GM19238 (cell line): Measurements from ENCODE around the gene PAWR.
A peak's percentile ranks its signal among the peaks of the same experiment; 100 is the strongest.

Experiments used
- DNase-seq: peaks from one replicate; pipeline ENCODE4 v3.0.0; 2011; ENCODE audit warnings: low spot score; ENCODE audit not compliant: insufficient read length

The PAWR gene

DNA sequence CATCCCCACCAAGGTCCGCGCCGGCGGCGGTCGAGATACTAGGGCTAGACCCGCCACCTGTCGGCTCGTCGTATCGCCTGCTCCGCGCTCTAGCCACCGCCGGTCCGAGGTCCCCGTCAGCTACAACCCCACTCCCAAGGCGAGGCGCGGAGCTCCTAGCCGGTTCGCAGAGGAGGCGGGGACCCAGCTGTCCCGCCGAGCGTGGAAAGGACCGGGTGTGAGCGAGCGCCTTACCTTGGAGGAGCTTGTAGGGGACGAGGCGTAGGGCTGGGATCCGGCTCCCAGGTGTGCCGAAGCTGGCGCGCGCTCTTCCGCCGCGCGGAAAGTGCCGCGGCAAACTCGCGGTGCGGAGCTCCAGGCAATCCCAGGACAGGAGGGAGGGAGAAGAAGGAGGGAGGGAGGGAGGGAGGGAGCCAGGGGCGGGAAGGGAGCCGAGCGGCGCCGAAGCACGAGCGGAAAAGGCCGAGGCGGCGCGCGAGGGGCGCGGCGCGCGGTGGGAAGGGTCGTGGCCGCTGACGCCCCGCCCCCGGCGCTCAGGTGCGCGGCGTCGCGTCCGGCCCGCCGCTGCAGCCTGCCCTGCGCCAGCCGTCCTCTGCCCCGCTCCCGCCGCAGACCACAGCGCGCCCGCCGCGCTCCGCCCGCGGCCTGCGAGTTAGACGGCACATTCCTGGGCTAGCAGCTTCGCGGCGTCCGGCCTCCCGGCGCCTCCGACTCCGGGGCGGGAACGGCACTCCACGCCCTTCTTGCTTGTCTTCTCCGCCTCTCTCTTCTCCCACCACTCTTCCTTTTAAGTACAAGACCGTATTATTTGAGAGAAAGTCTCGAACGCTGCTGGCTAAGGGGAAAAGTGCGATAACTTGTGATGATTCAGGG, at the start of gene PAWR:
Gene PAWR (minus strand): TSS at position 327 of the 873 bp plus-strand sequence. CDS start 720 bp downstream, outside the sequence.
- peak; percentile 76 for DNase-seq

GRCh38 chr12:79737875-79738718, 47.3 kb upstream of the PAWR start:
- peak; percentile 7 for DNase-seq

GRCh38 chr12:79732638-79733037, 41.9 kb upstream of the PAWR start:
- no peak for DNase-seq

GRCh38 chr12:79725987-79726386, 35.2 kb upstream of the PAWR start:
- DNase-seq, result no peak

- DNase-seq, result no peak
These were observed 26.2 kb upstream of the PAWR start for GRCh38 chr12:79717006-79717405.

GRCh38 chr12:79715308-79715707, 24.5 kb upstream of the PAWR start:
- no peak for DNase-seq

DNA sequence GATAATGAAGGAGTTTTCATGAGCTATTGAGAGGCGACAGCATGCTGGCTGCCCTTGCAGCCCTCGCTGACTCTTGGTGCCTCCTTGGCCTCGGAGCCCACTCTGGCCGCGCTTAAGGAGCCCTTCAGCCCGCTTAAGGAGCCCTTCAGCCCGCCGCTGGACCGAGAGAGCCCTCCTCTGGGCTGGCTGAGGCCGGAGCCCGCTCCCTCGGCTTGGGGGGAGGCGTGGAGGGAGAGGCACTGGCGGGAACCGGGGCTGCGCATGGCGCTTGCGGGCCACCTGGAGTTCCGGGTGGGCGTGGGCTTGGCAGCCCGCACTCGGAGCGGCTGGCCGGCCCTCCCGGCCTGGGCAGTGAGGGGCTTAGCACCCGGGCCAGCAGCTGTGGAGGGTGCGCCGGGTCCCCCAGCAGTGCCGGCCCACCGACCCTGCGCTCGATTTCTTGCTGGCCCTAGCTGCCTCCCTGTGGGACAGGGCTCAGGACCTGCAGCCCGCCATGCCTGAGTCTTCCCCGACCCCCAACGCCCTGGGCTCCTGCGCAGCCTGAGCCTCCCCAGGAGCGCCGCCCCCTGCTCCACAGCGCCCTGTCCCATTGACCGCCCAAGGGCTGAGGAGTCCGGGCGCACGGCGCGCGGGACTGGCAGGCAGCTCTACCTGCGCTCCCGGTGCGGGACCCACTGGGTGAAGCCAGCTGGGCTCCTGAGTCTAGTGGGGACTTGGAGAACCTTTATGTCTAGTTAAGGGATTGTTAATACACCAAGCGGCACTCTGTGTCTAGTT, 20.1 kb upstream of the PAWR start:
- DNase-seq, result no peak

GRCh38 chr12:79707830-79708229, 17.1 kb upstream of the PAWR start:
- DNase-seq, result no peak

DNA sequence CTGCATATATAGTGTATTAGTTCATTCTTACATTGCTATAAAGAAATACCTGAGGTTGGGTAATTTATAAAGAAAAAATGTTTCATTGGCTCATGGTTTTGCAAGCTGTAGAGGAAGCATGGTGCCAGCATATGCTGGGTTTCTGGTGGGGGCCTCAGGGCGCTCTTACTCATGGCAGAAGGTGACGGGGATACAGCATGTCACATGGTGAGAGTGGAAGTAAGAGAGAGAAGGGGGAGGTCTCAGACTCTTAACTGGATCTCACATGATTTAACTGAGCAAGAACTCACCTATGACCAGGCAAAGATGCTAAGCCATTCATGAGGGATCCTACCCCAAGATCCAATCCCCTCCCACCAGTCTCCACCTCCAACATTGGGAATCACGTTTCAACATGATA, 15.9 kb upstream of the PAWR start:
- DNase-seq, result no peak

DNA sequence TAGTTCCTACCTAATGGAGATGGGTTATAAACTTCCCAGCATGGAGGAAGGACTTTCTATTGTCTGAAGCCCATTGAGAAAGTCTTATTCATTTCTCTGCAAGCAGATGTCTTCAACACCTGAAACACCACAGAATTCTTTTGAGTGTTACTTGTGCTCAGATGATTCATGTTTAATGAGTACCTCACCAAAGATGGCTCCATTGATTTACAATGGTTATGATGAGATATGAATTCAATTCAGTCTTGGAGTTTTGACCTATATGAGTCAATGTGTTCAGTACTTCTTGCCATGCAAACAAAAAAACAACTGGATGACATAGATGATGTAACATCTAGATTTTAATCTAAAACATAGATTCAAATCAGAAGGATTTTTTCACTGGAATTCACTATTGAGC, 15.4 kb upstream of the PAWR start:
- DNase-seq, result no peak

GRCh38 chr12:79698966-79699365, 8.2 kb upstream of the PAWR start:
- no peak for DNase-seq

DNA sequence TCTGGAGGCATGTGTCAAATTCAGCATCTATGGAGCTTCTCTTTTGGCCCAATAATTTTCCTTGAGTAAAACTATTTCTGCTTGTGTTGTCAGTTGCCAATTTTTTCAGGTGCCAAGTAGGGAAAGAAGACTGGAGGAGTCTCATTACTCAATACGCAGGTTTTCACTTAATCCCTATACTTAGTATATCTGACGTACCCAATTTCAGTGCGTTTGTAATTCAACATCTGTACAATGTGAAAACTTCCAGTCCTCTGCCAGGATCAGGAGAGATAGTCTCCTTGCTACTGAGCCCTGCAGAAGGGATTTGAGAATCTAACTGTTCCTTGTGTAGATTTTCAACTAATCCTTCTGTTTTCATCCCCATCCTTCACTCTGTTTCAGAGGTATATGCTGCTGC, 5.7 kb upstream of the PAWR start:
- no peak for DNase-seq

GRCh38 chr12:79692860-79693577, 2.3 kb upstream of the PAWR start:
- no peak for DNase-seq

- DNase-seq, result no peak
These were observed 916 bp upstream of the PAWR start for GRCh38 chr12:79691511-79692248.

GRCh38 chr12:79690142-79690637, 574 bp downstream of the PAWR start:
- DNase-seq, result peak; percentile 44

DNA sequence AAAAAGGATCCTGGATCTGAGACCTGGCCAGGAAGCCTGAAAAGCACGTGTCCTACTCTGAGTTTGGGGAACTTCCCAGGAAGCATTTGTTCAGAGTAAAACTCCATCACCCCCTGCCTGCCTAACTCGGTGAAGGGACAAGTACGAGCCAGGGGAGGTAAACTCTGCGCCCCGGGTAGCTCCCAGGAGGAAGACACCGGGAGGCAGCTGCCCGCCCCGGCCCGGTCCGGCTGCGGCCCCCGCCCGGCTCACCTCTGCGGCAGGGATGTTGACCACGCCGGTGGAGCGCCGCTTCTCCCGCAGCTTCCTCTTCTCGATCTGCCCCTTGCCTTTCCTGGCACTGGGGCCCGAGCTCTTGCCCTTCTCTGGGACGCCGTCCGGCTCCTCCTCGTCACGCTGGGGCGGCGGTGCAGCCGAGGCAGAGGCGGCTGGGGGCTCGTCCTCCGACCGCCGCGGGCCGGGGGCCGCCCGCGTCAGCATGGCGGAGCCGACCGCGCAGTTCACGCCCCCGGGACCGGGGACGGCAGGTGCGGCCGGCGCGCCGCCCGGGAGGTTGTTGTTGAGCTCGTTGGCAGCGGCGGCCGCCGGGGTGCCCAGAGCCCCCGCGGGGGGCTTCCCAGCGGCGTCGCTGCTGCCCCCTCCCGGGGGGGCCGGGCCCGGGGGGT, 1.2 kb downstream of the PAWR start:
- DNase-seq, result peak; percentile 10

DNA sequence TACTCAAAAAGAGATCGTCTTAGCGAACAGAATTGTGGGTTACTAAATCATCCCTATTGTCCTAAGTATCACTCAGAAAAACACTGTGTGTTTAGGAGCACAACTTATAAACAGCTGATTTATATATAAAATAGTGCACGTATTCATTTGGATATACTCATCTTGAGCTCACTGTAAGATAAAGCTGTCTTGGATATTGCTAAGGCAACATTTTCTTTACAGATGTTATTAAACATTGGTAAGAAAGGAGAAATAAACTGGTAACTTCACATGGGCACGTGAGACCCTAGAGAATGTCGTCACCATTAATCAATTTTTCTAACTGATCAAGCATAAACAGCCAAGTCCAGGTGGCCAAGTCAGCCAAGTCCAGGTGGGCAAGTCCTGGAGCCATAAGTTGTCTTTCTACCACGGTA, 1.7 kb downstream of the PAWR start:
- no peak for DNase-seq

- peak; percentile 9 for DNase-seq
These were observed 2.2 kb downstream of the PAWR start for GRCh38 chr12:79688376-79689060.

DNA sequence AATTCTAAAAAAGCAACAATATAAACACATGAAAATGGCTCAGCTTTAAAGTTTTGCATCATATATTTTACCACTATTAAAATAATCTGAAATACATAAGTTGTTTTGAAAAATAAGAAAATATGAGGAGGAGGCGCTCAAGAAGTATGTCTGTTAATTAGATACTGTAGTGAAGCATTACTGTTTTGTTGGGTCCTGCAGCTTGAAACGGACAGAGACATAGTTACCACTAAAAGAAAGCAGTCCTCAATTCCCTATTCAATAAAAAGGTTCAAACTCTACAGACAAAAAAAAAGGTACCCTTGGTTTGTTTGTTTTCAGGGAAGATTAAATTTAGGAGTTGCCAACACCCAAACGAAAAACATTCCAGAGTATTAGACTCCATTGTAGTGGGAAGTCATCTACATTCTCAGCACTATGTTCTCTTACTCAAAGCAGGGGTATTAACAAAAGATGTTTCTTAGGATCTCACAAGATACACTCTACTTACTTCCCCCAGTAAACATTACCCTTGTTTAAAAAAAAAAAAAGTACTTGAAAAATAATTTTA, 3.0 kb downstream of the PAWR start:
- DNase-seq, result no peak
